GM21717 (cell line): ENCODE data around the gene PPP1R3A.

Experiments used
- ATAC-seq: cut with Tn5 transposase; IDR thresholded peaks from one replicate; pipeline ENCODE4 v1.9.1; 2021; ENCODE audit warnings: mild to moderate bottlenecking, moderate library complexity; ENCODE audit not compliant: unreplicated experiment

The PPP1R3A gene

GRCh38 chr7:113890331-113891030 is 28.3 kb downstream of the PPP1R3A start:
- ATAC-seq = no peak

- ATAC-seq = no peak
These were observed 35.7 kb downstream of the PPP1R3A start for GRCh38 chr7:113883096-113883495.

- no peak for ATAC-seq
These were observed 38.2 kb downstream of the PPP1R3A start for GRCh38 chr7:113880559-113880958.

- ATAC-seq = no peak
These were observed 40.3 kb downstream of the PPP1R3A start for GRCh38 chr7:113878394-113878992.

- no peak for ATAC-seq
These were observed 43.6 kb downstream of the PPP1R3A start for GRCh38 chr7:113875224-113875623.

- no peak for ATAC-seq
These were observed 45.2 kb downstream of the PPP1R3A start for GRCh38 chr7:113873554-113874151.

GRCh38 chr7:113872981-113873380 is 45.8 kb downstream of the PPP1R3A start:
- ATAC-seq = no peak

GRCh38 chr7:113867325-113867724 is 51.5 kb downstream of the PPP1R3A start:
- ATAC-seq = no peak

- ATAC-seq = no peak
These were observed 62.8 kb downstream of the PPP1R3A start for GRCh38 chr7:113856010-113856409.

- ATAC-seq = no peak
These were observed 77.9 kb downstream of the PPP1R3A start for GRCh38 chr7:113840954-113841353.

- no peak for ATAC-seq
These were observed 83.4 kb downstream of the PPP1R3A start for GRCh38 chr7:113835367-113835766.

GRCh38 chr7:113832196-113832745 is 86.5 kb downstream of the PPP1R3A start:
- no peak for ATAC-seq

- no peak for ATAC-seq
These were observed 87.3 kb downstream of the PPP1R3A start for GRCh38 chr7:113831556-113831955.

GRCh38 chr7:113828581-113828980 is 90.2 kb downstream of the PPP1R3A start:
- ATAC-seq = no peak
